Measurements from ENCODE around the gene PATJ.

Gene PATJ

GRCh38 chr1:62221171-62221570, 478.9 kb downstream of the PATJ start:
- no peak for DNase-seq

GRCh38 chr1:62222321-62222720, 480.0 kb downstream of the PATJ start:
- DNase-seq: no peak

- no peak for DNase-seq
Measured at GRCh38 chr1:62224182-62224581, 481.9 kb downstream of the PATJ start.

- no peak for DNase-seq
Measured at GRCh38 chr1:62227496-62227895, 485.2 kb downstream of the PATJ start.
